Brain pericyte (primary cell): ENCODE results near the gene EHD1.

Experiments
- DNase-seq: peaks from one replicate; pipeline ENCODE4 v3.0.0-alpha.2; 2012; ENCODE audit warnings: low read depth, low spot score

Gene EHD1

GRCh38 chr11:64890522-64890939 is 12.1 kb upstream of the EHD1 start:
- no peak for DNase-seq

GRCh38 chr11:64888729-64889511 is 10.5 kb upstream of the EHD1 start:
- DNase-seq, result no peak

GRCh38 chr11:64888406-64888728 is 9.9 kb upstream of the EHD1 start:
- no peak for DNase-seq

- no peak for DNase-seq
Measured at GRCh38 chr11:64887757-64888405, 9.5 kb upstream of the EHD1 start.

- DNase-seq, result no peak
Measured at GRCh38 chr11:64887234-64887756, 8.9 kb upstream of the EHD1 start.

GRCh38 chr11:64885367-64886286 is 7.2 kb upstream of the EHD1 start:
- DNase-seq, result no peak

GRCh38 chr11:64884019-64884418 is 5.6 kb upstream of the EHD1 start:
- DNase-seq, result no peak

- DNase-seq, result no peak
Measured at GRCh38 chr11:64883575-64883974, 5.2 kb upstream of the EHD1 start.

GRCh38 chr11:64882243-64882642 is 3.8 kb upstream of the EHD1 start:
- DNase-seq, result no peak

GRCh38 chr11:64881476-64881875 is 3.1 kb upstream of the EHD1 start:
- DNase-seq, result no peak

GRCh38 chr11:64880240-64881001 is 2.0 kb upstream of the EHD1 start:
- no peak for DNase-seq

GRCh38 chr11:64879244-64879900 is 951 bp upstream of the EHD1 start:
- DNase-seq, result no peak

GRCh38 chr11:64878223-64878493 is 263 bp downstream of the EHD1 start:
- DNase-seq, result no peak

GRCh38 chr11:64877390-64878222 is 815 bp downstream of the EHD1 start:
- no peak for DNase-seq

GRCh38 chr11:64876835-64877341 is 1.5 kb downstream of the EHD1 start:
- DNase-seq, result no peak

- DNase-seq, result no peak
Measured at GRCh38 chr11:64876229-64876750, 2.1 kb downstream of the EHD1 start.

GRCh38 chr11:64875369-64876228 is 2.8 kb downstream of the EHD1 start:
- no peak for DNase-seq

- DNase-seq, result no peak
Measured at GRCh38 chr11:64874308-64875240, 3.8 kb downstream of the EHD1 start.
